GM03348 (cell line): ENCODE measurements around the gene SPG11.

Experiments used
- DNase-seq: peaks from one replicate; pipeline ENCODE4 v3.0.0; 2012; ENCODE audit warnings: low spot score

Gene SPG11

GRCh38 chr15:44529864-44530604 is 133.4 kb downstream of the SPG11 start:
- no peak for DNase-seq

GRCh38 chr15:44527241-44527640 is 136.2 kb downstream of the SPG11 start:
- DNase-seq, result no peak

- DNase-seq, result no peak
Observed at GRCh38 chr15:44525018-44525417, 138.4 kb downstream of the SPG11 start.

GRCh38 chr15:44519537-44519936 is 143.9 kb downstream of the SPG11 start:
- DNase-seq, result no peak

GRCh38 chr15:44516436-44516835 is 147.0 kb downstream of the SPG11 start:
- no peak for DNase-seq
